H1 (cell line): ENCODE results near the gene CFHR4. TPM values are rescaled to one million over a fixed set of nuclear protein-coding genes. Genes with fewer than 3 reads are reported as not detected.

Experiments
- CBX8 ChIP-seq: fragments of 300-800, 300-1000 bp; sonication (generic); IDR thresholded peaks from 2 replicates; pipeline ENCODE4 v1.7.1; 2016; ENCODE audit warnings: low read depth, low read length, borderline replicate concordance
- KDM1A ChIP-seq: fragments of 200-600, 300-600 bp; sonication (generic); IDR thresholded peaks from 2 replicates; pipeline ENCODE4 v1.7.1; 2016; ENCODE audit warnings: mild to moderate bottlenecking, low read length, borderline replicate concordance
- POU5F1 ChIP-seq: IDR thresholded peaks from 2 replicates; pipeline ENCODE4 v1.6.1; 2011; ENCODE audit warnings: low read depth, mild to moderate bottlenecking, low read length, moderate library complexity
- polyA plus RNA-seq, 7 experiments: library from polyadenylated mRNA; depleted of rRNA in 3 of 7; stranded (reverse) in 5 of 7; unstranded in 2 of 7; fragments of >200 nt in 5 of 7; fragments of 200-250 nt in 2 of 7; gene quantifications; 1 replicate in 5 of 7; 2 replicates in 1 of 7; 4 replicates in 1 of 7; pipeline versions ENCODE4 v1.2.1 to v1.2.3, GENCODE V29; 2011 to 2013; ENCODE audit warnings: missing spikeins in 2 of 7, mixed read lengths in 2 of 7
- total RNA-seq: library from RNA; stranded (reverse); fragmentation: NEBNext Ultra II Directional; extraction: Animal tissue kit (Norgen Biotek cat#: 25700); gene quantifications from 2 replicates; pipeline ENCODE4 v1.2.1, GENCODE V29; 2021

The CFHR4 gene
- total and polyA plus RNA-seq, 2 of the 8 experiments (the other 6 are each of a cell fraction or from before 2014, with no cell fraction given): not detected

GRCh38 chr1:196866974-196867373 is 20.9 kb upstream of the CFHR4 start (continued):
- no peak for TF ChIP-seq POU5F1
- TF ChIP-seq KDM1A: no peak
- TF ChIP-seq CBX8: no peak
